CD14-positive monocyte (primary cell): ENCODE measurements around the gene DDX39A. TPM values are rescaled to one million over a fixed set of nuclear protein-coding genes. Genes with fewer than 3 reads are reported as not detected.
A peak's percentile ranks its signal among the peaks of the same experiment; 100 is the strongest.

Experiments
- DNase-seq, 3 donors: peaks; one replicate each; pipeline ENCODE4 v3.0.0-alpha.2; 2011 to 2022
- H2AFZ ChIP-seq: 2 replicates; pipeline ENCODE4 v1.6.0; 2012; ENCODE audit warnings: mild to moderate bottlenecking, low read depth, low read length, inconsistent platforms; ENCODE audit not compliant: insufficient read depth, poor library complexity, severe bottlenecking
- H3K27ac ChIP-seq, 2 donors: 1 replicate in 1 of 2; 2 replicates in 1 of 2; pipeline ENCODE4 v1.5.1; 2012 to 2013; ENCODE audit warnings: low read length in 2 of 2, control low read depth in 1 of 2, inconsistent platforms in 1 of 2, low read depth in 1 of 2, mild to moderate bottlenecking in 1 of 2
- H3K27me3 ChIP-seq, 2 donors: one replicate each; pipeline versions ENCODE4 v1.6.0 to v1.6.1; 2011 to 2013; ENCODE audit warnings: low read length in 2 of 2; ENCODE audit not compliant: control insufficient read depth in 2 of 2, insufficient read depth in 2 of 2
- H3K36me3 ChIP-seq, 2 donors: replicated peaks in 1 of 2; 1 replicate in 1 of 2; 2 replicates in 1 of 2; pipeline versions ENCODE4 v1.5.1 to v1.6.1; 2012 to 2013; ENCODE audit warnings: low read length in 2 of 2, control low read depth in 1 of 2, inconsistent platforms in 1 of 2, mild to moderate bottlenecking in 1 of 2; ENCODE audit not compliant: insufficient read depth in 2 of 2, control insufficient read depth in 1 of 2
- H3K4me1 ChIP-seq, 2 donors: 1 replicate in 1 of 2; 2 replicates in 1 of 2; pipeline versions ENCODE4 v1.5.1 to v1.6.1; 2012 to 2013; ENCODE audit warnings: low read length in 2 of 2, control low read depth in 1 of 2, inconsistent platforms in 1 of 2, mild to moderate bottlenecking in 1 of 2, moderate library complexity in 1 of 2; ENCODE audit not compliant: insufficient read depth in 2 of 2, control insufficient read depth in 1 of 2
- H3K4me2 ChIP-seq: replicated peaks from 2 replicates; pipeline ENCODE3; 2012; ENCODE audit warnings: low read length, moderate library complexity, mild to moderate bottlenecking; ENCODE audit not compliant: poor library complexity, severe bottlenecking; ENCODE audit errors: extremely low read depth
- H3K4me3 ChIP-seq, 3 experiments: fragments of 200-600 bp in 1 of 3; sonication (generic) in 1 of 3; replicated peaks in 1 of 3; 1 replicate in 2 of 3; 2 replicates in 1 of 3; pipeline ENCODE4 v1.5.1; 2011 to 2013; ENCODE audit warnings: low read length in 3 of 3, mild to moderate bottlenecking in 3 of 3, control low read depth in 2 of 3, low read depth in 2 of 3, inconsistent platforms in 1 of 3, moderate library complexity in 1 of 3
- H3K79me2 ChIP-seq: 2 replicates; pipeline ENCODE4 v1.6.0; 2012; ENCODE audit warnings: mild to moderate bottlenecking, control low read depth, inconsistent platforms, low read length, moderate library complexity; ENCODE audit not compliant: insufficient read depth
- H3K9ac ChIP-seq: 2 replicates; pipeline ENCODE4 v1.6.0; 2017; ENCODE audit warnings: low read length, mild to moderate bottlenecking; ENCODE audit not compliant: insufficient read depth, poor library complexity, severe bottlenecking
- H3K9me3 ChIP-seq, 2 donors: replicated peaks in 1 of 2; 1 replicate in 1 of 2; 2 replicates in 1 of 2; pipeline versions ENCODE4 v1.5.1 to v1.6.1; 2012 to 2013; ENCODE audit warnings: low read length in 2 of 2, control low read depth in 1 of 2; ENCODE audit not compliant: control insufficient read depth in 1 of 2, insufficient read depth in 1 of 2
- H4K20me1 ChIP-seq: 2 replicates; pipeline ENCODE4 v1.6.0; 2012; ENCODE audit warnings: mild to moderate bottlenecking, low read length, control low read depth, moderate library complexity; ENCODE audit not compliant: insufficient read depth
- H3K27ac Mint-ChIP-seq, 7 donors: one replicate each; pipeline ENCODE4 v1.8.0; 2020; ENCODE audit warnings: mild to moderate bottlenecking in 7 of 7, mixed read lengths in 7 of 7, moderate library complexity in 6 of 7, inconsistent platforms in 2 of 7
- H3K27me3 Mint-ChIP-seq, 3 donors: one replicate each; pipeline ENCODE4 v1.8.0; 2021 to 2022; ENCODE audit warnings: low read depth in 3 of 3, mild to moderate bottlenecking in 3 of 3, mixed read lengths in 3 of 3, moderate library complexity in 3 of 3, inconsistent platforms in 1 of 3
- H3K36me3 Mint-ChIP-seq, 2 donors: one replicate each; pipeline ENCODE4 v1.8.0; 2020; ENCODE audit warnings: mixed read lengths in 2 of 2, inconsistent platforms in 1 of 2, mild to moderate bottlenecking in 1 of 2
- H3K4me1 Mint-ChIP-seq: one replicate; pipeline ENCODE4 v1.8.0; 2020; ENCODE audit warnings: mild to moderate bottlenecking, mixed read lengths
- H3K4me3 Mint-ChIP-seq, 2 donors: one replicate each; pipeline ENCODE4 v1.8.0; 2020; ENCODE audit warnings: mild to moderate bottlenecking in 2 of 2, mixed read lengths in 2 of 2, moderate library complexity in 1 of 2
- H3K9me3 Mint-ChIP-seq, 7 donors: one replicate each; pipeline ENCODE4 v1.8.0; 2020 to 2022; ENCODE audit warnings: mixed read lengths in 7 of 7, mild to moderate bottlenecking in 6 of 7, moderate library complexity in 6 of 7, inconsistent platforms in 2 of 7
- WGBS: methylation state at CpG from one replicate; pipeline ENCODE4 v1.1.5; 2013; ENCODE audit warnings: missing lambda C conversion rate; ENCODE audit not compliant: insufficient coverage; 5-methylcytosine and 5-hydroxymethylcytosine counted together
- intact Hi-C, 2 donors: fragments of 100-400 bp; cut with micrococcal nuclease; formaldehyde crosslinking; loops; one replicate each; pipeline versions ENCODE4 v1.15.0 to v1.15.1; 2023
- polyA plus RNA-seq, 3 donors: library from polyadenylated mRNA; depleted of rRNA in 1 of 3; unstranded in 2 of 3; stranded (reverse) in 1 of 3; fragments of 300-500 nt in 2 of 3; fragments of >200 nt in 1 of 3; fragmentation: Illumina TruSeq in 2 of 3; gene quantifications; 1 replicate in 2 of 3; 2 replicates in 1 of 3; pipeline ENCODE4 v1.2.3, GENCODE V29; 2012 to 2021
- TF ChIP-seq, protein P1 (sequence below): fragments of 200-600 bp; IDR thresholded peaks from one replicate; pipeline ENCODE4 v1.8.0; 2022; ENCODE audit warnings: antibody characterized with exemption, mild to moderate bottlenecking

Gene DDX39A
- polyA plus RNA-seq, 3 donors, result 78.7 to 187 (median 83.5) TPM

DNA sequence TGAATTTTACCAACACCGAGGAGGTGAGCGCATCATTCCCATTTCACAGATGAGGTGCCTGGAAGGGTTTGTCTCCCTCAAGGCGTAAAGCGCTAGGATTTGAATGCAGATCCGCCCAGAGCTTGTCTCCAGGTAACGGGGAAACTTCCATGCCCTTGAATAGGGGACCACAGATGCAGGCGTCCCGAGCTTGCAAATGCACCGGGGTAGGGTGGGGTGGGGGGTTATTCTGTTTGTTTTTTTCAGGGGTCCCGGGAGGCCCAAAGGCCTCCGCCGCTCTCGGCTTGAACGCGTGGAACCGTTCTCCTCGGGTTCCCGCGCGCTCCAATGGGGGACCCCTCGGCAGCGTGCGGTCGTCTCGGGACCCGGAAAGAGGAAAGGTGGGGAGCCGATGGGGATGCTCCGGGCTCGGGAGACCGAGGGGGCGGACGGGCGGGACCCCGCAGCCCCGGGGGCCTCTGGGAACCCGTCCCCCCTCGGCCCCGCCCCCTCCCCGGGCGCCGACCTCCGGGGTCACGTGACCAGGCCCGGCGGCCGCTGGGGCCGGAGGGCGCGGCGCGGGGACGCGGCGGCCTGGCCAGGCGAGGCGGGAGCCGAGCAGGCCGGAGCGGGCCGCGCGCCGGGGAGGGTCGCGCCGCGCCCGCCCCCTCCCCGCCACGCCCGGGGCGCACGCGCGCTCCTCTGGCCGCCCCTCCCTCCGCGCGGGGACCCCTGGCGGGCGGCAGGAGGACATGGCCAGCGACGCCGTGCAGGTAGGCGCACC lies 13.8 kb upstream of the DDX39A start, which contains the start of gene PKN1:
TSS of gene PKN1 (plus strand) at position 516 of the 763 bp plus-strand sequence. CDS start at position 732, 216 bp downstream.
- Histone ChIP-seq H3K27ac (peak within 1 kb of the TSS in 1 of 2 donors; percentile 62), H3K4me3 (peak within 1 kb of the TSS; percentile 57 to 93 (median 89)), H2AFZ (peak within 1 kb of the TSS; percentile 88), H3K36me3 (peaks cover 0 to 5% of the 10 kb centered on the region in 2 donors), H4K20me1 (peaks cover 7% of the 10 kb centered on the region), H3K9ac (peak within 1 kb of the TSS; percentile 78), H3K27me3 (peaks cover 0 to 2% of the 10 kb centered on the region in 2 donors), H3K79me2 (peaks cover 47% of the 10 kb centered on the region), H3K9me3 (no peaks in the 10 kb centered on the region), H3K4me2 (peak within 1 kb of the TSS; percentile 93), H3K4me1 (peaks cover 40 to 48% of the 10 kb centered on the region in 2 donors)
- Mint-ChIP-seq H3K36me3 (peaks cover 2 to 14% of the 10 kb centered on the region in 2 donors), H3K4me1 (peaks cover 38% of the 10 kb centered on the region), H3K4me3 (peak within 1 kb of the TSS; percentile 79 to 87), H3K27ac (peak within 1 kb of the TSS; percentile 42 to 86 (median 79)), H3K27me3 (peaks cover 8 to 16% (median 9%) of the 10 kb centered on the region in 3 donors), H3K9me3 (no peaks in the 10 kb centered on the region)
- intact Hi-C loops, result loop anchor here in 1 of 2 donors (2.0 kb wide), 1 partner anchor 40 kb away; no protein-coding TSS in a partner anchor
- TF ChIP-seq, protein P1, sequence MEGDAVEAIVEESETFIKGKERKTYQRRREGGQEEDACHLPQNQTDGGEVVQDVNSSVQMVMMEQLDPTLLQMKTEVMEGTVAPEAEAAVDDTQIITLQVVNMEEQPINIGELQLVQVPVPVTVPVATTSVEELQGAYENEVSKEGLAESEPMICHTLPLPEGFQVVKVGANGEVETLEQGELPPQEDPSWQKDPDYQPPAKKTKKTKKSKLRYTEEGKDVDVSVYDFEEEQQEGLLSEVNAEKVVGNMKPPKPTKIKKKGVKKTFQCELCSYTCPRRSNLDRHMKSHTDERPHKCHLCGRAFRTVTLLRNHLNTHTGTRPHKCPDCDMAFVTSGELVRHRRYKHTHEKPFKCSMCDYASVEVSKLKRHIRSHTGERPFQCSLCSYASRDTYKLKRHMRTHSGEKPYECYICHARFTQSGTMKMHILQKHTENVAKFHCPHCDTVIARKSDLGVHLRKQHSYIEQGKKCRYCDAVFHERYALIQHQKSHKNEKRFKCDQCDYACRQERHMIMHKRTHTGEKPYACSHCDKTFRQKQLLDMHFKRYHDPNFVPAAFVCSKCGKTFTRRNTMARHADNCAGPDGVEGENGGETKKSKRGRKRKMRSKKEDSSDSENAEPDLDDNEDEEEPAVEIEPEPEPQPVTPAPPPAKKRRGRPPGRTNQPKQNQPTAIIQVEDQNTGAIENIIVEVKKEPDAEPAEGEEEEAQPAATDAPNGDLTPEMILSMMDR, result no peak
- WGBS, result 1% methylated on average over 81 of the region's 85 CpGs
- DNase-seq, result no peak

DNA sequence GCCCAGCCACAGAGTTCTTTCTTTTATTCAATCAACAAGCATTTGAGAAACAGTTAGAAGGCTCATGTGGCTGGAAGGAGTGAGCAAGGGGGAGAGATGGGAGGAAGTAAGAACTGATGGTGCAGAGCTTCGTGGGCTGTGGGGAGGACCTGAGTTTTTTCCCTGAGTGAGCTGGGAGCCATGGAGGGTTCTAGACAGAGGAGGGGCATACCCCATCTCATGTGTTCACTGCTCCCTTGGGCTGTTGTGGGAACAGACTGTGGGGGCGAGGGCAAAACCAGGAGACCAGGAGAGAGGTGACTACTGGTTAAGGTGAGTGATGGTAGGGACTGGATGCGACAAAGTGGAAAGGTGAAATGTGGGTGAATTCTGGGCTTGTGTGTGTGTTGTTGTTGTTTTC lies 11.6 kb upstream of the DDX39A start:
- peaks cover 7% of the 10 kb centered on the region for H4K20me1 ChIP-seq
- no peak overlapping the region for H2AFZ ChIP-seq
- Mint-ChIP-seq H3K4me3 (peak overlapping the region in 1 of 2 donors; percentile 24), H3K36me3 (peaks cover 3 to 4% of the 10 kb centered on the region in 2 donors), H3K27ac (no peak overlapping the region), H3K27me3 (peaks cover 8 to 19% (median 9%) of the 10 kb centered on the region in 3 donors), H3K9me3 (no peaks in the 10 kb centered on the region), H3K4me1 (peaks cover 28% of the 10 kb centered on the region)
- no peak overlapping the region for H3K9ac ChIP-seq
- TF ChIP-seq, protein P1, result no peak
- intact Hi-C loops, result no loop called here
- H3K4me3 ChIP-seq, result no peak overlapping the region
- H3K9me3 ChIP-seq, result no peaks in the 10 kb centered on the region
- WGBS, result 0% methylated on average over 1 of the region's 3 CpGs
- no peaks in the 10 kb centered on the region for H3K36me3 ChIP-seq
- H3K79me2 ChIP-seq, result peaks cover 24% of the 10 kb centered on the region
- H3K27ac ChIP-seq, result no peak overlapping the region
- no peak for DNase-seq
- no peak overlapping the region for H3K4me2 ChIP-seq
- peaks cover 35 to 39% of the 10 kb centered on the region in 2 donors for H3K4me1 ChIP-seq
- peaks cover 0 to 2% of the 10 kb centered on the region in 2 donors for H3K27me3 ChIP-seq
